GM18511 (cell line): ENCODE results near the gene TPTE.
"Not testable (repeated sequence)": the region's sequence is repeated elsewhere in the genome, so short reads cannot be mapped to it uniquely, and the experiment has no call there.

Source experiments
- ATAC-seq: cut with Tn5 transposase; IDR thresholded peaks from one replicate; pipeline ENCODE4 v1.9.1; 2021; ENCODE audit warnings: mild to moderate bottlenecking, moderate library complexity; ENCODE audit not compliant: unreplicated experiment

Gene TPTE

GRCh38 chr21:10521091-10521598, at the start of gene TPTE:
Gene TPTE, plus strand, starts transcription at chr21:10521583. Its CDS starts 17,141 bp downstream, at chr21:10538724.
- ATAC-seq: no peak

GRCh38 chr21:10471999-10472398, 49.4 kb upstream of the TPTE start:
- ATAC-seq: not testable (repeated sequence)

DNA sequence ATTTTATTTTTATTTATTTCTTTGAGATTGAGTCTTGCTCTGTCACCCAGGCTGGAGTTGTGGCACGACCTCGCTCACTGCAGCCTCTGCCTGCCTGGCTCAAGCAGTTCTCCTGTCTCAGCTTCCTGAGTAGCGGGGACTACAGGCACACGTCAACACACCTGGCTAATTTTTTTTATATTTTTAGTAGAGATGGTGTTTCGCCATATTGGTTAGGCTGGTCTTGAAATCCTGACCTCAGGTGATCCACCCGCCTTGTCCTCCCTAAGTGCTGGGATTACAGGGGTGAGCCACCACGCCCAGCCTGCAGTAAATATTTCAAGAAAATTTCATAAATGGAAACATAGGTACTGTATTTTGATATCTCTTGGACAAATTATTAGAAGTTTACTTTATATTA, 43.6 kb upstream of the TPTE start:
- not testable (repeated sequence) for ATAC-seq

DNA sequence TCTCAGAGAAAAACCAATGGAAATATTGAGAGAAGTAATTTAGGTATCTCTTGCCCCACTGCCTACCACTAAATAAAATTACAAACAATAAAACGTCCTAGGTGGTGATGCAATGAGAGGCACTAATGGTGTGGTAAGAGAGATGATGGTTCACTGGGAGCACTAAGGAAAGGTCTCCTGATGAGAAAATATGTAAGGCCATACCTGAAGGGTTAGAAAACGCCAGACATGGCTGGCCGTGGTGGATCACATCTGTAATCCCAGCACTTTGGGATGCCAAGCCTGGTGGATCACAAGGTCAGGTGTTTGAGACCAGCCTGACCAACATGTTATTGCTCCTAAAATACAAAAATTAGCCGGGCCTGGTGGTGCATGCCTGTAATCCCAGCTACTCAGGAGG, 41.5 kb upstream of the TPTE start:
- ATAC-seq: not testable (repeated sequence)

DNA sequence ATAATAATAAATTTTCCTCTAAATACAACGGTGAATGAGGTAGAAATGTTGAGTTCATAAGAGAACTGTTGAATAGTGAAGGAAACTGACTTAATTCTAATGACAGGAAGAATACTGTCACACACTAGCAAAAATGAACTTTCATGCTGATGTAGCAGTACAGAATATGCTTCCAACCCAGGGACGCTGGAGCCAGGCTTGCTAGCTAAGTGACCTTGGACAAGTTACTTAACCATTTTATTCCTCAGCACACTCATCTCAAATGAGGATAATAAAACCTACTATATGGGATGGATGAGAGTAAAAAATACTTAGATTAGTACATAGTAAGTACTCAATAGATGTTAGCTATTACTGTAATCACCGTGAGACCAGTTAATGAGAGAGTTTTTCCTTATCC, 36.5 kb upstream of the TPTE start:
- ATAC-seq: not testable (repeated sequence)

DNA sequence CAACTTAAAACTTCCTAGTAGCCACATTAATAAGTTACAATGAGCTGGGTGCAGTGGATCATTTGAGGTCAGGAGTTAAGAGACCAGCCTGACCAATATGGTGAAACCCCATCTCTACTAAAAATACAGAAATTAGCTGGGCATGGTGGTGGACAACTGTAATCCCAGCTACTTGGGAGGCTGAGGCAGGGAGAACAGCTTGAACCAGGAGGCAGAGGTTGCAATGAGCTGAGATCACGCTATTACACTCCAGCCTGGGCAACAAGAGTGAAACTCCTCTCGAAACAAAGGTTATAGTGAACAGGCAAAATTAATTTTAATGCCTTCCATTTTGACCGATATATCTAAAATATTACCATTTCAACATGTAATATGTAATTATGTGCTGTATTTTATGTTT, 30.9 kb upstream of the TPTE start:
- ATAC-seq: not testable (repeated sequence)

GRCh38 chr21:10511116-10511515, 10.3 kb upstream of the TPTE start:
- no peak for ATAC-seq

DNA sequence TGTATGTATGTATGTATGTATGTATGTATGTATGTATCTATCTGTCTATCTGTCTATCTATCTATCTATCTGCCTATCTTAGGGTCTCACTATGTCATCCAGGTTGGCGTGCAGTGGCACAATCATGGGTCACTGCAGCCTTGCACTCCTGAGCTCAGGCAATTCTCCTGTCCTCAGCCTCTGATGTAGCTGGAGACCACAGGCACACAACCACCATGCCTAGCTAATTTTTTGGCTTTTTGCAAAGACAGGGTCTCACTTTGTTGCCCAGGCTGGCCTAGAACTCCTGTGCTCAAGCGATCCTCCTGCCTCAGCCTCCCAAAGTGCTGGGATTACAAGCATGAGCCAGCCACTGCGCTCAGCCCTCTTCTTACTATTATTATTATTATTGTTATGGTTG, 4.5 kb upstream of the TPTE start:
- not testable (repeated sequence) for ATAC-seq

DNA sequence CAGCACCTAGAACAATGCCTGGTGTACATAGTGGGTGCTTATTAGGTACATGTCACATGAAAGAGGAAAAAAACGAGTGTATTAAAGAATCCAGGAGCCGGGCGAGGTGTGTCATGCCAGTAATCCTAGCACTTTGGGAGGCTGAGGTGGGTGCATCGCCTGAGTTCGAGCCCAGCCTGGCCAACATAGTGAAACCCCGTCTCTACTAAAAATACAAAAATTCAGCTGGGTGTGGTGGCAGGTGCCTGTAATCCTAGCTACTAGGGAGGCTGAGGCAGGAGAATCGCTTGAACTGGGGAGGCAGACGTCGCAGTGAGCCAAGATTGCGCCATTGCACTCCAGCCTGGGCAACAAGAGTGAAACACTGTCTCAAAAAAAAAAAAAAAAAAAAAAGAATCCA, 3.5 kb upstream of the TPTE start:
- not testable (repeated sequence) for ATAC-seq

DNA sequence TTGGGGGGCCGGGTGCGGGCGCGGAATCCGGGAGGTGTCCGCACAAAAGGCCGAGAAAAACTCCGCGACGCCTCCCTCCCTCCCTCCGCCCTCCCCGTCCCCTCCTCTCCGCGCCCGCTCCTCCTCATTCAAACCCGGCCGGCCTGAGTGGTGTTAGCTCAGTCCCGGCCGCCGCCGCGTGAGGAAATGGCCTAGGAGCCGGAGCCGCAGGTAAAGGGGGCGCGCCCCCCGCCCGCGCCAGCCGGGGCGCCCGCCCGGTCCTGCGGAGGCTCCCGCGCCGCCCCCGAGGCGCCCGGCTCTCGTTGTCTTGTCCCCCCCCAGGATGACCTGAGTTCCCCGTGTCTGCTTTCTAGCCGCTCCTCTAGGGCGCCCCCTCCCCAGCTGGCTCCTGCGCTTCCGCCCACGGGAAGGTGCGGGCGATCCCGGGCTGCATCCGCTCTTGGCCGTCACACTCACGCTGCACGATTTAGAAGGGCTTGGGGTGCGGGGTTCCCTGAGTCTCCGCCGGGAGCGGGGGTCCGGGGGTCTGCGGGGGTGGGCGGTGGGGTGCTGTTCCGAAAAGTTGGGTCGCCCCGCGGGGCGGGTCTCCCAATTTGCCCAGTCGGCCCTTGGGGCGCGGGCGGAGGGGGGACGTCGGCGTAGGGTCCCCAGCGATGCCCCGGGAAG, 585 bp downstream of the TPTE start:
- ATAC-seq: not testable (repeated sequence)

GRCh38 chr21:10539956-10540355, 18.6 kb downstream of the TPTE start:
- ATAC-seq: no peak

DNA sequence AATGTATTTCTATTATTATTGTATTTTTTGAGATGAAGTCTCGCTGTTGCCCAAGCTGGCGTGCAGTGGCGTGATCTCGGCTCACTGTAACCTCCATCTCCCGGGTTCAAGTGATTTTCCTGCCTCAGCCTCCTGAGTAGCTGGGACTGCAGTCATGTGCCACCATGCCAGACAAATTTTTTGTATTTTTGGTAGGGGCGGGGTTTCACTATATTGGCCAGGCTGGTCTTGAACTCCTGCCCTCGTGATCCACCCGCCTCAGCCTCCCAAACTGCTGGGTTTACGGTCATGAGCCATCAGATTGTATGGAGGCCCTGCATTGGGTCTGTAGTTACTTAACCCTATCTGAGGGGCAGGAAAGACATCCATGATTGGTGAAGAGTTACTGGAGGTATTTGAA, 23.0 kb downstream of the TPTE start:
- not testable (repeated sequence) for ATAC-seq

- not testable (repeated sequence) for ATAC-seq
Measured at GRCh38 chr21:10547868-10548267, 26.5 kb downstream of the TPTE start.

GRCh38 chr21:10548331-10548954, 27.1 kb downstream of the TPTE start:
- ATAC-seq: not testable (repeated sequence)

GRCh38 chr21:10570803-10571202, 49.4 kb downstream of the TPTE start:
- ATAC-seq: not testable (repeated sequence)

DNA sequence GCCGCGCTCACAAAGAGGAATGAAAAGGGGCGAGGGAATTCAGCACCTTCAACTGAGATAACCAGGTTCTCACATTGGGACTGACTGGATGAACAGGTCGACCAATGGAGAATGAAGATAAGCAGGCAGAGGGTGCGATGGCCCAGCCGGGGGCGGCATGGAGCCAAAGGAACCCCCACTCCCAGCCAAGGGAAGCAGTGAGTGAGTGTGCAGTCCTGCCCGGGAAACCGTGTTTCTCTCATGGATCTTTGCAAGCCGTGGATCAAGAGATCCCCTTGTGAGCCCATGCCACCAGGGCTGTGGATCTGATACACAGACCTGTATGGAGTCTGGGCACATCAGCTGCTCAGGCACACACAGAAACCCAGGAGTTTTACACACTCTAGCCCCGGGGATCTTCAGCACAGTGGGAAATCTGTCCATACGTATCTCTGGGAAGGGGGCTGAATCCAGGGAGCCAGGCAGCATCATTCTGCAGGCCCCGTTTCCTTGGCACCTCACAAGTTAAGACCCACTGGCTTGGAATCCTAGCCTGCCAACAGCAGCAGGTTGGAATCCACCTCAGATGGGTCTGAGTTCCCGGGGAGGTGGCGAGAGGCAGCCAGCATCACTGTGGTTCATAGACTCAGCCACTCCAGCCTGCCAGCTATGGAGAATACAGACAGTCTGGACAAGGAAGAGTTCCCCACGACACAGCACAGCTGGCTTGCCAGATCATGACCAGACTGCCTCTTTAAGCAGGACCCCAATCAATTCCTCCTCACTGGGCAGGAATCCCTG, 53.3 kb downstream of the TPTE start:
- ATAC-seq: not testable (repeated sequence)

- ATAC-seq: no peak
Measured at GRCh38 chr21:10575311-10575667, 53.9 kb downstream of the TPTE start.

GRCh38 chr21:10578910-10579309, 57.5 kb downstream of the TPTE start:
- ATAC-seq: not testable (repeated sequence)

GRCh38 chr21:10589115-10589514, 67.7 kb downstream of the TPTE start:
- not testable (repeated sequence) for ATAC-seq

GRCh38 chr21:10607074-10607473, 85.7 kb downstream of the TPTE start:
- not testable (repeated sequence) for ATAC-seq

- not testable (repeated sequence) for ATAC-seq
Measured at GRCh38 chr21:10614285-10614684, 92.9 kb downstream of the TPTE start.

GRCh38 chr21:10616061-10616460, 94.7 kb downstream of the TPTE start:
- not testable (repeated sequence) for ATAC-seq
